Measurements from ENCODE around the gene SHISA9.

GRCh38 chr16:13039526-13039925, 138.1 kb downstream of the SHISA9 start:
- TF ChIP-seq CTCF (IDR thresholded peaks at IDR 0.05): no peak
- no peak for TF ChIP-seq EZH2 (IDR thresholded peaks at IDR 0.05)
- TF ChIP-seq EZH2phosphoT487 (IDR thresholded peaks at IDR 0.05): no peak

All from neural progenitor cell (in vitro differentiated cells).